Activated CD4-positive, alpha-beta T cell treated with anti-CD3 and anti-CD28 coated beads, Interleukin-10, Interleukin-2, amounts not matched to agents 100 ng/mL and 50 ng/mL, durations not matched to agents 16 hours and 8 hours (primary cell): ENCODE results near the gene TCF4.
A peak's percentile ranks its signal among the peaks of the same experiment; 100 is the strongest.

Experiments used
- DNase-seq: peaks from one replicate; pipeline ENCODE4 v3.0.0-alpha.2; 2020

TCF4 gene

GRCh38 chr18:55588111-55588869 is at the start of gene TCF4:
TCF4 (minus strand) TSS chr18:55588192; CDS start chr18:55587116, 1,076 bp downstream.
- DNase-seq = peak; percentile 32

GRCh38 chr18:55637204-55637603 is 49.2 kb upstream of the TCF4 start:
- no peak for DNase-seq

- no peak for DNase-seq
Measured at GRCh38 chr18:55635439-55635838, 47.4 kb upstream of the TCF4 start.

- no peak for DNase-seq
Measured at GRCh38 chr18:55634545-55634944, 46.6 kb upstream of the TCF4 start.

GRCh38 chr18:55633032-55633431 is 45.0 kb upstream of the TCF4 start:
- no peak for DNase-seq

- DNase-seq = no peak
Measured at GRCh38 chr18:55629133-55629532, 41.1 kb upstream of the TCF4 start.

GRCh38 chr18:55627007-55627406 is 39.0 kb upstream of the TCF4 start:
- DNase-seq = no peak

- no peak for DNase-seq
Measured at GRCh38 chr18:55625901-55626300, 37.9 kb upstream of the TCF4 start.

- no peak for DNase-seq
Measured at GRCh38 chr18:55623626-55624025, 35.6 kb upstream of the TCF4 start.

- DNase-seq = no peak
Measured at GRCh38 chr18:55610506-55610905, 22.5 kb upstream of the TCF4 start.

- DNase-seq = no peak
Measured at GRCh38 chr18:55609160-55609825, 21.3 kb upstream of the TCF4 start.

- no peak for DNase-seq
Measured at GRCh38 chr18:55608497-55608896, 20.5 kb upstream of the TCF4 start.

- DNase-seq = no peak
Measured at GRCh38 chr18:55607773-55608172, 19.8 kb upstream of the TCF4 start.

GRCh38 chr18:55605733-55606338 is 17.8 kb upstream of the TCF4 start:
- DNase-seq = no peak

- no peak for DNase-seq
Measured at GRCh38 chr18:55603775-55604174, 15.8 kb upstream of the TCF4 start.

- no peak for DNase-seq
Measured at GRCh38 chr18:55593888-55594287, 5.9 kb upstream of the TCF4 start.

- no peak for DNase-seq
Measured at GRCh38 chr18:55592572-55592971, 4.6 kb upstream of the TCF4 start.

- no peak for DNase-seq
Measured at GRCh38 chr18:55592106-55592505, 4.1 kb upstream of the TCF4 start.

GRCh38 chr18:55589625-55590291 is 1.8 kb upstream of the TCF4 start:
- peak; percentile 90 for DNase-seq

GRCh38 chr18:55588870-55589595 is 1.0 kb upstream of the TCF4 start:
- DNase-seq = no peak

GRCh38 chr18:55587418-55588110 is 428 bp downstream of the TCF4 start:
- no peak for DNase-seq

GRCh38 chr18:55585920-55586561 is 2.0 kb downstream of the TCF4 start:
- no peak for DNase-seq
